Skin epidermis (tissue), 12 donors: Measurements from ENCODE around the gene SYNE1.
"Not testable (repeated sequence)": the region's sequence is repeated elsewhere in the genome, so short reads cannot be mapped to it uniquely, and the experiment has no call there.

Source experiments
- H3K27ac ChIP-seq, 21 experiments: fragments of 200-600 bp; sonication (generic) in 11 of 21; one replicate each; pipeline ENCODE4 v1.5.0; 2020; ENCODE audit warnings: mild to moderate bottlenecking in 3 of 21, inconsistent platforms in 2 of 21, moderate library complexity in 2 of 21
- H3K4me3 ChIP-seq, 7 experiments: fragments of 200-600 bp; sonication (generic) in 2 of 7; one replicate each; pipeline ENCODE4 v1.5.0; 2020; ENCODE audit warnings: inconsistent platforms in 2 of 7, mild to moderate bottlenecking in 2 of 7, moderate library complexity in 1 of 7

SYNE1 gene

DNA sequence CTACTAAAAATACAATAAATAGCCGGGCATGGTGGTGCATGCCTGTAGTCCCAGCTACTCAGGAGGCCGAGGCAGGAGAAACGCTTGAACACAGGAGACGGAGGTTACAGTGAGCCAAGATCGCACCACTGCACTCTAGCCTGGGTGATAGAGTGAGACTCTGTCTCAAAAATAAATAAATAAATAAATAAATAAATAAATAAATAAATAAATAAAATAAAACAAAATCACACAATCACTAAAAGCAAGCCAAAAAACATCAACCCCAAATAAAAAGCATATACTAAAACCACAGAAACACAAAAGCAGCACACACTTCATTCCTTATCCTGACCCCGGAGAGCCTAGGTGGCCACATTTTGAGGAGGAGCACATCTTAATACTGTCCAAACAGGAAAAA is 498.8 kb downstream of the SYNE1 start:
- not testable (repeated sequence) for H3K27ac ChIP-seq, H3K4me3 ChIP-seq

DNA sequence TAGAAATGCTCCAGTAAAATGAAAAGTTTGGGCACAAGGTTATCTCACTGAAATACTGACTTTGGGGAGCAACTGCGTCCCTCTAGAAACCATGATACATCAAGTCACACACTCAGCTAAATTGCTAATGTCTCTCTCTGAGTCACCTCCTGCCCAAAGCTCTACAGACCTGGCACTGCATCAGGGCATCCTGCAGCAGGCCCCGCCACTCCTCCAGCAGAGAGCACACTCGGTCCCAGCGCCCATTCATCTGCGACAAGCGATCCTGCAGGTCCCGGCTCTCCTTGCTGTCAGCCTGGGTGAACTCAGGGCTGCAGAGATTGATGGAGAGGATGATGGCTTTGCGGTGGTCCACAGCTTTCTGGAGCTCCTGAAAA is 500.7 kb downstream of the SYNE1 start:
- H3K4me3 ChIP-seq = no peak overlapping the region

DNA sequence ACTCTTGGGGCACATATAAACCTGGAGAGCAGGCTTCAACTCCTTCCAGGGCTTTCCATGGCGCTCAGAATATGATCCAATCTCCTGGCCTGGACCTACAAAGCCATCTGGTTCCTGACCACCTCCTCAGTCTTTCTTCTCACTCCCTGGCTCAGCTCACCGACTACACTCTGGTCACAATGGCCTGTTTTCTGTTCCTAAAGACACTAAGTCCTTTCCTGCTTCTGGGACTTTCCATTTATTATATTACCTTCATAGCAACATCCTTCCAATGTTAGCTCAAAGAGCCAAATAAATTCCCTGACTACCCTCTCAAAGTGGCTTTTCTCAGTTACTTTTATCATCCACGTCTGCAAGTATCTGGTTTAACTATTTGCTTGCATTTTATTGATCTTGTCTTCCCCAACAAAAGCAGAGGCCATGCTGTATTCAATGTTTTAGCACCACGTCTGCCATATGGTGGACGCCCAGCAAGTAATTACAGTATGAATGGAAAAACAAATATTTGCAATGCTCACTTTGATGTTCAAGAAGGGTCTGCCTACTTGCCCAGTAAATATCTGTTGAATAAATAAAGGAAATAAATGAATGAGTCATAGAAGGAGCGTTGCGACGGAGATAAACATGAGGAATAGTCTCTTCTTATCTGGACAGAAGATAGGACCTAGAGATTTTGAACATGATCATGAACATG is 501.3 kb downstream of the SYNE1 start:
- H3K27ac ChIP-seq = no peak overlapping the region
- H3K4me3 ChIP-seq = no peak overlapping the region

More for the DNA sequence above, 500.7 kb downstream of the SYNE1 start:
- no peak overlapping the region for H3K27ac ChIP-seq

DNA sequence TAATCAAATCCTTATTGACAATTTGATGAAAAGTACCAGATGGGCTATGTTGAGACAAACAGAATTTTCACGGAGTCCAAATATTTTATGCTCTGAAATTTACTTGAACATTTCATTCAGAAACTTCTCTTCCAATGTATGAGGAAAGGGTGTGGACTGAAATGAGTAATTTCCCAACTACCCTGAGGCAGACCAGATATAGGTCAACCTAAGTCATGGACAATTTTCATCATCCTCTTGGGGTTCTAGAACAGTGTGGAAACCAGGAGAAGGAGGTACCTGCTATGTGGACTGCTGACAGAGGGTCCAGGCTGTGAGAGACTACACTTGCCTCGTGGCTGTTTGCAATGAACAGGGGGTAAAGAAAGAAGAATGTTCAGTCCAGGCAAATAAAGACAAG is 506.7 kb downstream of the SYNE1 start:
- Histone ChIP-seq H3K27ac (peak overlapping the region in 8 of 21 experiments; percentile 57 to 81 (median 75)), H3K4me3 (peak overlapping the region in 1 of 7 experiments; percentile 7)

DNA sequence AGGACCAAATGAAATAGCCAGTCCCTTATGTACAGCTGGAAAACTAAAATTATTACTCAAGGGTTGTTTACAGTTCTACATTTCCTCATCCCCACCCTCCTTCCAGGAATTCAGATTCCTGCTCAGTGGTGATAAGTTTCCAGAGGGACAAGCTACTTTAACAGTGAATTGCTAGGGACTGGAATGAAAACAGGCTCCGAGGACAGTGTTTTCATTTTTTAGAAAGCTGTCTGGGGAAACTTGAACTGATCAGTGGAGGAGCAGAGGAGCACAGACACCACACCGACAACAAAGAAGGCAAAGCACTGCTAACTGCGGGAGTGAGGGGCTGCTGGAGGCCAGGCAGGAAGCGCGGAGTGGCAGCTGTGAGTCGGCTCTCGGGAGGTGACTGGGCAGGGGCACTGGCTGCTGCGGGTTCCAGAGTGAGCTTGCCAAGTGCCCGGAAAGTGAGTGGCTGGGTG is 507.4 kb downstream of the SYNE1 start:
- H3K27ac ChIP-seq = peak overlapping the region in 18 of 21 experiments; percentile 2 to 81 (median 62)
- peak overlapping the region in 4 of 7 experiments; percentile 2 to 14 (median 8) for H3K4me3 ChIP-seq

DNA sequence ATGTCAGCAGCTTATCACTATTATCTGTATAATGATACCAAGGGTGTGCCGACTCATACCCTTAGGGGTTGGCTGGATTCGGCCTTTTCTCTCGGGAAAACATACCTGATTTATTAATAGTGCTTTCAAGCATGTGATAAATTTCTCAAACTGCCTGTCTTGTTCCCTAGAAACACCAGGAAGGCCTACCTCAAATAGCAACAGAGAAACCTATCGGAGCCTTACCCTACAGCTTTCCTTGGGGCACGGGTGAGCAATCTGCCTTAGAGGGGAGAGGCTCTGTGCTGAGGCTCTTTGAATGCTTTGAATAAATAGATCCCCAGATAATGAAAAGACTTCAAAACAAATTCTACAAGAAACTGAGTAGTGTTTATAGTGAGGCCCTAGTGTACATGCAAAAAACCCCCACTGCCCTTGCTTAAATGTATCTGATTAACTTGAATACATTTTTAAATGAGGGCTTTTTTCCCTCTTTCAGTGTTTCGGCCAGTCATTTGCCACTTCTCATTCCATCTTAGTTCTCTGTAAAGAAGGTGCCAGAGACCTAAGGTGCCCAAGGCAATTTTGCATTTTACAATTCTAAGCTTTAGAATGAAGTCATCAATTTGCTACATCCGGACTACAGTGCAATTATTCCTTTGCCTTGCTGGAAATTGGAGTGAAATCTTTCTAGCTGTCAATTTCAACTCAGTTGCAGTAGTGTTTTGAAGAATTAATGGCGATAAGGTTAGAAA is 509.6 kb downstream of the SYNE1 start:
- H3K27ac ChIP-seq = peak overlapping the region in 3 of 21 experiments; percentile 20 to 49 (median 46)
- H3K4me3 ChIP-seq = no peak overlapping the region

DNA sequence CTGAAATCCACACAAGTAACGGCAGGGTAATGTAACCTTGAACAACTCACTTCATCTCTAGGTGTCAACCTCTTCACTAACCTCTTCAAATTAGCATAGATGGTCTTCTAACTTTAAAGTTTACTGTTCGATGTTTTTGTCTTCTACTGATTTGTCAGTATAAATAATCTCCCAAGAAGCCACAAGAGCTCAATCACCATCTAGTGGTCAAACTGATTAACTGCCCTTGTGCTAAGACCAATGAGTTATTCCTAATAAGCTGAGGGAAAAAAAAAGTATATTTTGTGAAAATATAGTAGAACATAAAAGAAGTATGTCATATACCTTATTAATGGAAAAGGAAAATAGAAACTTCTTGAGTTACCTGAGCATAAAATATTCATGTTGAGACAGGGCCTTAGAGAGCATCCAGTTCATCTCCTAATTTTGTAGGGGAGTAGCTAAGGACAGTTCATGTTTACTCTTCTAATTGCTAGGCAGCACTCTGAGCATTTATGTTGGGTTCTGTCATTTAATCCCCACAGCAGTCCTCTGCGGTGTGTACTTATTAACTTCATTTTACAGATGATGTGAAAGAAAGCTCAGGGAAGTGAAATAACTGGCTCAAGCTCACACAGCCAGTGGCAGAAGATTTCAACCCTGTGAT is 512.6 kb downstream of the SYNE1 start:
- no peak overlapping the region for H3K27ac ChIP-seq

DNA sequence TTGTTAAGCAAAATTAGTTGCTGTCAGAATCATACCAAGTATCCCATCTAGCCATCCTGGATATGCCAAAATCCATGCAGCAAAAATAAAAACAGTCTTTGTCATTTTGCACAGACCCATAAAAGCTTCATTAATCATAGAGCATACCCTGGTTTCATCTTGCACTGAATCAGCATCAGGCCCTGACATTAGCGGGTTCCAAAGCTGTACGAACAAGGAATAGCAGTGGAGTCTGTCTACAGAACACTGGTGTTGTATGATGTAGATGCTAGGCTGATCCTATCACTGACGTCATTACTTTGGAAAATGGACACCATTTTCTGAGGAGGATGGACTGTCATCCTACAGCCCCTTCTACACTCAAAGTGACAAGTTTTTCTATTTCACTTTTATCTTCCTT is 514.1 kb downstream of the SYNE1 start:
- Histone ChIP-seq H3K27ac (no peak overlapping the region), H3K4me3 (no peak overlapping the region)

More for the DNA sequence above, 512.6 kb downstream of the SYNE1 start:
- no peak overlapping the region for H3K4me3 ChIP-seq

DNA sequence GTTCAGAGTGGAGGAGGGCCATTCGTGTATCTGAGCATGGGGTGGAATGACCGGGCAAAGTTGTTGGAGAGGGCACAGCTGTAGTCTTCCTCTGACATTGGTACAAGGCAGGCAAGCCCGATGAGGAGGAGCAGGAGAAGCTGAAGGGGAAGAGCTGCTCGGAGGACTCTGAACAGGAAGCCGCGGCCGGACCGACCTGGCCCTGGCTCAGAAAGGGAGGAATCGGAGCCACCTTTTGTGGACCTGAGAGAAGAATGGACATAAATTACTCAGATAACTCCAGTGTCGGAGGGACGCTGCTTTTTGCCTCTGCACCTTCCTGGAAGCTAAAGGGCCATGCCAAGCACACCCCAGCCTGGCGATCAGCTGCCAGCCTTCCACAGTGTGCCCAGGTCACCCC is 514.7 kb downstream of the SYNE1 start:
- Histone ChIP-seq H3K4me3 (no peak overlapping the region), H3K27ac (no peak overlapping the region)

DNA sequence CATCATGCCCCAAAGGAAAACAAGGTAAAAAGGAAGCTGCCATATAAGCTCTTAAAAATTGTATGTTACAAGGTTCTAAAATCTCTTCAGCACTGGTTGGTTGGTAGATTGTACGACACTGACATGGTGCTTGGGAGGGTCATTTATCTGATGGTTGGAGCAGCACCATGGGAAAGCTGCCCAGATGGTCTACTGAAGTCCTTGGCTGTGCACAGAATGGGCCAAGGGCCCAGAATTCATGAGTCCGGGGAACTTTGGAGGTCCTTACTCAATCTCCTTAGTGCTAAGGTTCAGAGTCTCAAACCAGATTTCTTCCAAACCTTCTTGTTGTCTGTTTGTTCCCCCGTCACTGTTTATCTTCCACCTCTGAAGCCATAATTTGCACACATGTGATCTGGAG is 515.3 kb downstream of the SYNE1 start:
- H3K27ac ChIP-seq = no peak overlapping the region
- no peak overlapping the region for H3K4me3 ChIP-seq

DNA sequence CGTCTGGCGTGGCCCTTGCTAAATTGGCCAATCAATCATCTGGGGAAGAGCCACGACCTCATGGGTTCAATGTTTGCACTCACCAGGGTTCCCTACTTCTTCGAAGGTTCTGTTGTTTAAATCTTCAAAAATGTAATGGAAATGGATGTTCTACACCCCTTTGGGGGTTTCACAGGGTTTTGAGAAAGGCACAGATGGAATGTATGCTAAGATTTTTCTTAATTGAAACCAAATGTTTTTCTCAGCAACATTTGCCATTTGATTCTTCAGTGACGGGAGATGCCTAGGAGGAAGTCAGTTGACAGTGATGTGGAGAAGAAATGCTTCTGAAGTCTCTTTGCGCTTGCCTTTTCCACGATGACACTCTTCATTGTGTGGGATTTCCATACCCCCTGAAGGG is 517.3 kb downstream of the SYNE1 start:
- Histone ChIP-seq H3K4me3 (no peak overlapping the region), H3K27ac (no peak overlapping the region)

DNA sequence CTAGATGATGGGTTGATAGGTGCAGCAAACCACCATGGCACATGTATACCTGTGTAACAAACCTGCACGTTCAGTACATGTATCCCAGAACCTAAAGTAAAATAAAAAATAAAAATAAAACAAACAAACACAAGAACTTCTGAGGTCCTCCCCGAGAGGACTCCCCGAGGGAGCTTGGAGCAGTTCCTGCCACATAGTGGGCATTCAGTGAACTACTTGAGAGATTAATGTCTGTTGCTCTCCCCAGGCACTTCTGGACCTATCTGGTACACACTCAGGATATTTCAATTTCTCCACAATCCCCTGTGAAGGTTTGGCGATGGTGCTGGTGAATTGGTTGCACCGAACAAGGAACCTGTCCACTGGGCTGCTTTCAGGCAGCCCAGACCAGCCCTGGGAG is 518.5 kb downstream of the SYNE1 start:
- no peak overlapping the region for H3K4me3 ChIP-seq
- H3K27ac ChIP-seq = peak overlapping the region in 1 of 21 experiments; percentile 16

DNA sequence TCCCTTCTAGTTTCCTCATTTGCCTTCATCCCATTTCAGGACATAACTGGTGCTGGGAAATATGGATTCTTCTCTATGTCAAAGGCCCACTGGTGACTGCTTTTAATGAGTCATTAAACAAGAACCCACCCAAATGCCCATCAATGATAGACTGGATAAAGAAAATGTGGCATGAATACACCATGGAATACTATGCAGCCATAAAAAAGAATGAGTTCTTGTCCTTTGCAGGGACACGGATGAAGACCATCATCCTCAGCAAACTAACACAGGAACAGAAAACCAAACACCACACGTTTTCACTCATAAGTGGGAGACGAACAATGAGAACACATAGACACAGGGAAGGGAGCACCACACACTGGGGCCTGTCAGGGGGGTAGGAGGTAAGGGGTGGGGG is 518.9 kb downstream of the SYNE1 start:
- no peak overlapping the region for H3K27ac ChIP-seq
- H3K4me3 ChIP-seq = no peak overlapping the region

DNA sequence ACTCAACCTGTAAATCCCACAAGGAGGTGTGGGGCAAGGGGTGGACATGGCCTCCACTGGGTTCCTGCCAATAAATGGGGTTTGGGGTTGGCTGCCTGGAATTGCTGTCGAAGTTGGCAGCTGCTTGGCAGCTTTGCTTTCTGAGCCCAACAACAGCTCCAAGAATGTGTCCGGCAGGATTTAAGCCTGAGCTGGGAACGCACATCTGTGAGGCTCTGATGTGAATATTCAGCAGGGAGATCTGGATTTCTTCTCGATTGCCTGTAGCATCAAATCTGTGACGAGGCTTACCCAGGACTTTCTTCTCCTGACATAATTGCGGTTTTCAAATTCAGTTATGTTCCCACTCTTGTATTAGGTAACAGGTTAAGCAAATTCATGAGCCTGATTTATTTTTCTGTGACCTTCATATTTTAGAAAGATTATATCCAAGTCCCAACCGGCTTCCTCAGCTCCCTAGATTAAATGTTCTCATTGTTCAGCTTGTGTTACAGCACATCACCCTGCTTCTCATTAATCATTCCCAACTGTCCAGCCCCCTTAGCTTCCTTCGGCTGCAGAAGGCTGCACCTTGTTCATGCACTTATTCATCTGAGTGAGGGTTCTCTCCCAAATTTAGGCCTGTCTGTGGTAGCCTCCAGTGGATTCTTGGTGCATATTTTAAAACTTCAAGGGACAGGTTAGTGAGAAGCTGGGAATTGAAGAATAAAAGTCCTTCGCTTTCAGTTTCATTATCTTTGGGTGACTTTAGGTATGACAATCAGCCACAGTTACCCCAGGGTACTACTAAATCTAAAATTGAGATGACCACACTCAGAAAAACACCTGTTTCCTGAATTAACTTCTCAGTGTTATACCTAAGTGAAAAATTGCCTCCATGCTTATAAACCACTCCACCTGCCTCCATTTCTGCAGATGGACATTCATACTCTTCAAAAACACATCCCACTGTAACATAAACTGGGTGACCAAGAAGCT is 519.7 kb downstream of the SYNE1 start:
- H3K27ac ChIP-seq = peak overlapping the region in 2 of 21 experiments; percentile 2 to 16

DNA sequence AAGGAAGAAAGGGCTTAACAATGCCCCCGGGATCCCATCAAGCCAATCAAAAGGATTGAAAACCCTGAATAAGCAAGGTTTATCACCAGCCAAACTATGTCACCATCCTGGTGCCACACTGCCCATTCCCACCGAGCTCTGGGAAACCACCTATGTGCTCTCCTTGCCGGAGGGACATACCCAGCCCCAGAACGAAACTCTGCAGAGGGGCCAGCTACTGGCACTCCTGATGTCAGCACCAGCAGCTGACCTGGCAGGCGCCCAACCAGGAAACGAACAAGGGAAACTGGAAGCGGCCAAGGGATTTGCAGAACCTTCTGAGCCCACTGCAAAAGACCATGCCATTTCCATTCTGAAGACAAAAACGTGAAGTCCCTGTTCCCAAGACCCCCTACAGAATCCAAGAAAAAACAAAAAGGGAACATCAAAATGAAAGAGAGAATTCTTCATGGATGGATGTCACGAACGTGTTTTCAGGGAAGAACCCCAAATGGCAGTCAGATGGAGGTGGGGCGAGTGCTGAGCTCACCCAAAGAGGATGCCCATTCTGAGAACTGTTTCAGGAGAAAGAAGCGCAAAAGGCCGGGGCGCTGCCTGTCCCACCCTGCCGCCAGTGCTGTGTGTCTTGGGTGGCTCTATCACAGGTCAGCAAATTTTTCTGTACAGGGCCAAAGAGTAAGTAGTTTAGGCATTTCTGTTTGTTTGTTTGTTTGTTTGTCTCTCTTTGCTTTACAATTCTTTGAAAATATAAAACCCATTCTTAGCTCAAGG is 524.5 kb downstream of the SYNE1 start:
- peak overlapping the region in 5 of 21 experiments; percentile 12 to 67 (median 25) for H3K27ac ChIP-seq

More for the DNA sequence above, 519.7 kb downstream of the SYNE1 start:
- H3K4me3 ChIP-seq = no peak overlapping the region

DNA sequence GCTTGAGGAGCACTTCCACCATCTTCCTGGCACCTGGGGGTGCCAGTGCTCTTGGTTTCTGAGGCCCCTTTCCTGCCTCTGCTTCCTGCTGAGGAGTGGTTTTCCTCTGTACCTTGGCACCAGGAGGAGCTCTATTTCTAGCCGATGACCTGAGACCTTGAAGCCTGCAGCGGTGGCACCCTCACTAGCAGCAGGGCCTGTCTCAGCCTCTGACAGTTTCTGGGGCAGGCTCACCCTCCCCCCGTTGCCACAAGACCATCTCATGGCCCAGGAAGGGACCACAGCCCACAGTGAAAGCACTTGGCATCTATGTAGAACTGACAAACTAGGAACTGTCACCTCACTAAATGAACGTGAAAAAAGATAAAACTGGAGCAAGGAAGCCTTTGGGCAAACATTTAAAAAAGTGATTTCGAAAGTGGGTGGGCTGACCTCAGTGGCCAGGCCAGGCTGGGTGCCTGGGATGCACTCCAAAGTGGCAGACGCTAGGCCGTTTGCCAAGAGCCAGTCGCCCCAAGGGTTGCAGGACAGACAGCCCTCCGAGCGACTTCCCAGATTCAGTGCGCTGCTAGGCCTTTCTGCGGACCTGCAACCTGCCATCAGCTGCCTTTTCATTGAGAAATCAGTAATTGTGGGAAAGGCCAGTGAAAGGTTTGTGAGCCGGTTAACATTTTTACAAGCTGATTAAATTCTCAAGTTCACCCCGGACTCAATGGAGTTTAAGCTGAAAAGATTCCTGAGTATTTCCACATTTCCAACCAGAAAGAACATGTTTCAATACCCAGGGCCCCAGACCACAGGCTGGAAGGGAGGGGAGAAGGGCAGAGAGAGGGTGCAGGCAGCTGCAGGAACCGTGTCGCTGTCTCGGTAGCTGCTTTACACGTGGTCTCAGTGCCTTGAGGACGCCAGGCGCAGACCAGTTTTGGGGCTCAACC is 526.0 kb downstream of the SYNE1 start:
- H3K4me3 ChIP-seq = no peak overlapping the region

More for the DNA sequence above, 524.5 kb downstream of the SYNE1 start:
- no peak overlapping the region for H3K4me3 ChIP-seq

DNA sequence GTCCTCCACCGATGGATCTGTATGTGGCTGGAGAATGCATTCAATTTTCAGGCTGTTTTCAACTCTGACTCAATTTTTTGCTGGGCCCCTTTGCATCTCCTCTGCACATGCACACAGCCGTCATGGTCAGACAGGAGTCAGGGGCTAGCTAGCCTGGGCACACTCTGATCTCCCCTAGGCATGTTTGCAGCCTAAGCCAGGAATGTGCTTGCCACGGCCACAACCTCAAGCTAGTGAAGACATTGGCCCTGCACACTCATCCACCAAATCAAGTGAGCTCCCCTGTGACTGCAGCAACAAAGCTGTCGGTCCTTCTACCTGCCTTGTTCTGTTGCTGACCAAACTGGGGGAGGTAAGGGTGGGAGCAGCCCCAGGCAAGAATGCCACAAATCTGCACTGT is 529.2 kb downstream of the SYNE1 start:
- Histone ChIP-seq H3K27ac (no peak overlapping the region), H3K4me3 (no peak overlapping the region)

More for the DNA sequence above, 526.0 kb downstream of the SYNE1 start:
- peak overlapping the region in 9 of 21 experiments; percentile 0 to 67 (median 37) for H3K27ac ChIP-seq
